ENCODE measurements around the gene DENND5A.

DNA sequence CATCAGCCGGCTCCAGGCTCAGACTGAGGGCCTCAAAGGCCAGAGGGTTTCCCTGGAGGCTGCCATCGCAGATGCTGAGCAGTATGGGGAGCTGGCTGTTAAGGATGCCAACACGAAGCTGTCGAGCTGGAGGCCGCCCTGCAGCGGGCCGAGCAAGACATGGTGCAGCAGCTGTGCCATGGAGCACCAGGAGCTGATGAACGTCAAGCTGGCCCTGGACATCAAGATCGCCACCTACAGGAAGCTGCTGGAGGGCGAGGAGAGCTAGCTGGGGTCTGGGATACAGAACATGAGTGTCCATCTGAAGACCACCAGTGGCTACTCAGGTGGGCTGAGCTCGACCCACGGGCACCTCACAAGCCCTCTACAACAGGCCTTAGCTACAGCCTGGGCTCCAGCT, 169.7 kb downstream of the DENND5A start:
- no peak for TF ChIP-seq POLR2AphosphoS5 (IDR thresholded peaks at IDR 0.05; ENCODE audit: low read depth, low read length)
- no peak for TF ChIP-seq TAF1 (IDR thresholded peaks at IDR 0.05; ENCODE audit: borderline replicate concordance, insufficient read depth, low read length)
- TF ChIP-seq, protein P1, sequence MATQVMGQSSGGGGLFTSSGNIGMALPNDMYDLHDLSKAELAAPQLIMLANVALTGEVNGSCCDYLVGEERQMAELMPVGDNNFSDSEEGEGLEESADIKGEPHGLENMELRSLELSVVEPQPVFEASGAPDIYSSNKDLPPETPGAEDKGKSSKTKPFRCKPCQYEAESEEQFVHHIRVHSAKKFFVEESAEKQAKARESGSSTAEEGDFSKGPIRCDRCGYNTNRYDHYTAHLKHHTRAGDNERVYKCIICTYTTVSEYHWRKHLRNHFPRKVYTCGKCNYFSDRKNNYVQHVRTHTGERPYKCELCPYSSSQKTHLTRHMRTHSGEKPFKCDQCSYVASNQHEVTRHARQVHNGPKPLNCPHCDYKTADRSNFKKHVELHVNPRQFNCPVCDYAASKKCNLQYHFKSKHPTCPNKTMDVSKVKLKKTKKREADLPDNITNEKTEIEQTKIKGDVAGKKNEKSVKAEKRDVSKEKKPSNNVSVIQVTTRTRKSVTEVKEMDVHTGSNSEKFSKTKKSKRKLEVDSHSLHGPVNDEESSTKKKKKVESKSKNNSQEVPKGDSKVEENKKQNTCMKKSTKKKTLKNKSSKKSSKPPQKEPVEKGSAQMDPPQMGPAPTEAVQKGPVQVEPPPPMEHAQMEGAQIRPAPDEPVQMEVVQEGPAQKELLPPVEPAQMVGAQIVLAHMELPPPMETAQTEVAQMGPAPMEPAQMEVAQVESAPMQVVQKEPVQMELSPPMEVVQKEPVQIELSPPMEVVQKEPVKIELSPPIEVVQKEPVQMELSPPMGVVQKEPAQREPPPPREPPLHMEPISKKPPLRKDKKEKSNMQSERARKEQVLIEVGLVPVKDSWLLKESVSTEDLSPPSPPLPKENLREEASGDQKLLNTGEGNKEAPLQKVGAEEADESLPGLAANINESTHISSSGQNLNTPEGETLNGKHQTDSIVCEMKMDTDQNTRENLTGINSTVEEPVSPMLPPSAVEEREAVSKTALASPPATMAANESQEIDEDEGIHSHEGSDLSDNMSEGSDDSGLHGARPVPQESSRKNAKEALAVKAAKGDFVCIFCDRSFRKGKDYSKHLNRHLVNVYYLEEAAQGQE (IDR thresholded peaks at IDR 0.05; ENCODE audit: insufficient read depth in 1 of 2, low read depth in 2 of 2, low read length in 2 of 2), result no peak

Data from PFSK-1 (cell line).